GM18907 (cell line): ENCODE data around the gene NUCB1.
A peak's percentile ranks its signal among the peaks of the same experiment; 100 is the strongest.

Source experiments
- ATAC-seq: cut with Tn5 transposase; IDR thresholded peaks from one replicate; pipeline ENCODE4 v1.9.1; 2021; ENCODE audit warnings: mild to moderate bottlenecking, moderate library complexity; ENCODE audit not compliant: unreplicated experiment

Gene NUCB1

DNA sequence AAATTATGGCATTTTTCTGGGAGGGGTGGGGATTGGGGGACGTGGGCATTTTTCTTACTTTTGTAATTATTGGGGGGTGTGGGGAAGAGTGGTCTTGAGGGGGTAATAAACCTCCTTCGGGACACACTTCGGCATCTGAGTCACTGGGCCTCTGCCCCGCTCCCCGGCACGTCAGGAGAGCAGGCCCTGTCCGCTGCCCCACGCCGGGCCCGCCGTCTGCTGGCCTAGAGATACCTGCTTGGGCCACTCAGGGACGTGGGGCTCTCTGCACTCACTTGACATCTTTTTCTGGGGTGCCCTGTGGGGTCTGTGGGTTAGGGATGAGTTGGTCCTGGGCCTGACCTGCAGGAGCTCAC, 61.5 kb downstream of the NUCB1 start:
- ATAC-seq = no peak

DNA sequence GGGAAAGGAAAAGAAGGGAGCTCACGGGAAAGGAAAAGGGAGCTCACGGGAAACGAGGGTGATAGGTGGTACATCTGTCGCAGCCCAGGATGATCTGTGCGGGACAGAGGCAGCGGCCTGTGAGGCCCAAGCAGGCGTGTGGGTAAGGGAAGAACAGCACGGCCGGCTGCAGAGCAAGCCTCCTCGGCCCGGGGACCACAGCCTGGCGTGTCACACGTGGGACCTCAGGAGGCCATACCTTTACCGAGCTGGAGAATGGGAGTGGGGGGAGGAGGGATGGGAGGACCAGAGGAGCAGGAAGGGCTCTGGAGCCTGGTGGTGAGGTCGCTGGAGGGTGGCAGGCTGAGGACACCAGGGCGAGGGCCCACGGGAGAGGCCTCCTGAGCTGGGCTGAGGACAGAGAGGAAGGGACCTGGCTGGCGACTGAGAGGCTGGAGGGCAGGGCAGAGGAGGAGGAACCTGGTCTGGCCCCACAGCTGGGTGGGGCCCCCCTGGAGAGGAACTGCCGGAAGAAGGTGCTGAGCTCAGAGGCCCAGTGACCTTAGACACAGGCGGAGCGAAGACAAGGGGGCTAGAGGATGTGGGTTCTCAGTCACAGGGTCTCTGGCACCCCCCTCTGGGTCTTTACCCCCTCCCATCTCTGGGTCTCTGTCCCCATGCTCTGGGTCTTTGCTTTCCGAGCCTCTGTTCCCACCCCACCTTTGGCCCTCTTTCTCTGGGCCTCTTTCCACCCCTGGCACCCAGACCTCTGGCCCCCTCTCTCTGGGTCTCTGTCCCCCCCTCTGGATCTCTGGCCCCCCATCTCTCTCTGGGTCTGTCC, 62.1 kb downstream of the NUCB1 start:
- peak; percentile 37 for ATAC-seq

DNA sequence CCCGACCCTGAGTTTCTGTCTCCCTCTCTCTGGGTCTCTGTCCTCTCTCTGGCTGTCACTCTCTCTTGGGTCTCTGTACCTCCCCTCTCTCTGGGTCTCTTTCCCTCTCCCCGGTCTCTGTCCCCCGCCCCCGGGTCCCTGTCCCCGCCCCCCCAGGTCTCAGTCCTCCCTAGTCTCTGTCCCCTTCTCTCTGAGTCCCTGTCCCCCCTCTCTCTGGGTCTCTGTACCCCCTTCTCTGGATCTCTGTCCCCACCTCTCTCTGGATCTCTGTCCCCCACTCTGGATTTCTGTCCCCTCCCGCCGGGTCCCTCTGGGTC, 62.7 kb downstream of the NUCB1 start:
- no peak for ATAC-seq

DNA sequence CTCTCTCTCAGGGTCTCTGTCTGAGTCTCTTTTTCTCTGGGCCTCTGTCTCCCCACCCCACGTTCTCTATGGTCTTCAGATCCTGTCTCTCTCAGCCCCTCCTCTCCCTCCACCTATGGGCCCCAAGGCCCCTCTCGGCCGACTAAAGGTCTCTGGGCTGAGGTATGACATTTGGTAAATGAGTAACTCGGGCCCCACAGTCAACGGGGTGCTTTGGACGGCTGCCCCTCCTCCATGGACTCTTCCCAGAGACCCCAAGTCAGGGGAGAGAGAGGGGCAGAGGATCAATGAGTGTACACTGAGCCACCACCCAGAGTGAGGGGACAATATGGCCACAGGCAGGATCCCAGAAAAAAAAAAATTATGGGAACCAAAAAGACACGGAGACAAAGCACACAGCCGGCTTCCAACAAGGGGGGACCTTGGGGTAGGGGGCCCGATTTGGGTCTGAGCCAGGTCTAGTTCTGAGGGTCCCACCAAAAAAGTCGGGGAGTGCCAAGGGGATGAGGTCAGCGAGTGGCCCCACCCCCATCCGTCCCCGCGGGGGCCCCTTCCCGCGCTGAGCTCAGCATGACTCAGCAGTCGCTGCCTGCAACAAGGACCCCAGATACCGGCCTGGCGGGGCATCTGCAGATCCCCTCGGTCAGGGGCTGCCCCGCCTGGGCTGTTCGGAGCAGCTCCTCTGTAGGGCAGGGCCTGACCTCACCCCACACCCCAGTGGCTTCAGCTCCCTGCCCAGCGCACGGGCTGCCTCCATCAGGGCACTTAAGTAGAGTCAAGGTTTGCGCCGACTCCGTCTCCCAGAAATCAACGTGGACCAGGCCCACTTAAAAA, 63.5 kb downstream of the NUCB1 start:
- peak; percentile 31 for ATAC-seq

DNA sequence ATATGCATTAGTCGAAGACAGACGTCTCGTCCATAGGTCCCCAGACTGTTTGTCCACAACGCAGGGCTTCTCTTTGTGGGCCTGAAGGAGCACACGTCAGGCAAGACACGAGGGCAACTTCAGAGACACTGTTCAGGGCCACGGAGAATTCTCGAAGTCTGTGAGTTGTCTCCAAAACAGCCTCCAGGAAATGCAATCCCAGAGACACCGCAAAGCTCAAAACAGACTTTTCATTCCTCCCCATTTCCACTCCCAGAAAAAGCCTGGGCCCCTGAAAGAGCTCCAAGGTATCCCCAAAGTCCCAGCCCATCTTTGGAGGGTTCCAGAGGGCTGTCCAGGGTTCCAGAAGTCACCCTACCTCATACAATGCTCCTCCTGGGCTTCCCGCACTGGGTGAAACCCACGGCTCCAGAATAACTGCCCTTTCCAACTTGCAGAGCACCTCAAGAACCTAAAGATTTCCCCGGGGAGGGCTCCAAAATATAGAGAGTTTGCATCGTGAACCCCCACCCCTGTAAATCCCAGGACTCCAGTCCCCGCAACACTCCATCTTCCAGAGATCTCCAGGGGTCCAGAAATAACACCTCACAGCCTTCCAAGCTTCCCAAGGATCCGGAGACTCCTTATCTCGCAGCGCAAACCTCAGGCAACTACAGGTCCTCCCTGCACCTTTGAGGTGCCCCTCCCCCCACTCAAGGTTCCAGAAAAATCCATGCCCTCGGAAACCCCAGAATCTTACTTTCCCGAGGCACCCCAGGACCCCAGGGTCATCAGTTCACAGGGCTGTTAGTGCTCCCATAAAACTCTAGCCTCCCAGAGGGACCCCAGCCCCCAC, 64.3 kb downstream of the NUCB1 start:
- ATAC-seq = no peak

DNA sequence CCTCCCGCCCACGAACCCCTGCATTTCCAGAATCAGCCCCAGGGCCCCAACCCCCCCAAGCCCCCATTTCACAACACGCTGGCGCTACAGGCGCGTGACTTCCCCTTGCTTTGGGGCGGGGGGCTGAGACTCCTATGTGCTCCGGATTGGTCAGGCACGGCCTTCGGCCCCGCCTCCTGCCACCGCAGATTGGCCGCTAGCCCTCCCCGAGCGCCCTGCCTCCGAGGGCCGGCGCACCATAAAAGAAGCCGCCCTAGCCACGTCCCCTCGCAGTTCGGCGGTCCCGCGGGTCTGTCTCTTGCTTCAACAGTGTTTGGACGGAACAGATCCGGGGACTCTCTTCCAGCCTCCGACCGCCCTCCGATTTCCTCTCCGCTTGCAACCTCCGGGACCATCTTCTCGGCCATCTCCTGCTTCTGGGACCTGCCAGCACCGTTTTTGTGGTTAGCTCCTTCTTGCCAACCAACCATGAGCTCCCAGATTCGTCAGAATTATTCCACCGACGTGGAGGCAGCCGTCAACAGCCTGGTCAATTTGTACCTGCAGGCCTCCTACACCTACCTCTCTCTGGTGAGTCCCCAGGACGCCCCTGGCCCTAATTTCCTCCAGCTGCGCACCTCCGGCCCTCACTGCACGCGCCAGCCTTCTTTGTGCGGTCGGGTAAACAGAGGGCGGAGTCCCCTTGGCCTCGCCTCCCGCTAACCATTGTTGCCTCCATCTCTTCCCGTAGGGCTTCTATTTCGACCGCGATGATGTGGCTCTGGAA, 65.1 kb downstream of the NUCB1 start, which contains the start of gene FTL:
Gene FTL, plus strand, starts transcription at position 270 of the 766 bp plus-strand sequence. Its CDS starts 199 bp downstream, at position 469.
- peak; percentile 59 for ATAC-seq

DNA sequence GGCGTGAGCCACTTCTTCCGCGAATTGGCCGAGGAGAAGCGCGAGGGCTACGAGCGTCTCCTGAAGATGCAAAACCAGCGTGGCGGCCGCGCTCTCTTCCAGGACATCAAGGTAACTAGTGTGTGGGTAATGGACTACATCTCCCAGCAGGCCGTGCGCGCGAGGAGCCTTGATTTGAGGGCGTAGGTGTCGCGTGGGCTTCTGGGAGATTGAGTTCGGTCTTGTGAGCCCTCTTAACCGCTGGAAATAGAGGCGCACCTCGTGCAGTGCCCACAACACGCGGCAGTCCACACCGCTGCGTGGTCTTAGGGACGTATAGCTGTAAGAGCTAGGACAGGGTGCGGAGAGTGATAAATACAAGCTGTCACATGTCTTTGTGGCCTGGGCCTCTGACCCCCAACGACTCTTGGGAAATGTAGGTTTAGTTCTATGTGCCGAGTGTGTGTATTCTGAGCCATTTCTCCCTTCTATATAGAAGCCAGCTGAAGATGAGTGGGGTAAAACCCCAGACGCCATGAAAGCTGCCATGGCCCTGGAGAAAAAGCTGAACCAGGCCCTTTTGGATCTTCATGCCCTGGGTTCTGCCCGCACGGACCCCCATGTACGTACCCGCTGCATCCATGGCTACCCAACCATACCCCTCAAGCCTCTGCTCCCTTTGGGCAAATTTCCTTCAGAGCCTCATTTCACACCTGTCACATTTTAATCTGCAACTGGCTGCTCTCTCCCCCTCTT, 65.9 kb downstream of the NUCB1 start:
- peak; percentile 20 for ATAC-seq

DNA sequence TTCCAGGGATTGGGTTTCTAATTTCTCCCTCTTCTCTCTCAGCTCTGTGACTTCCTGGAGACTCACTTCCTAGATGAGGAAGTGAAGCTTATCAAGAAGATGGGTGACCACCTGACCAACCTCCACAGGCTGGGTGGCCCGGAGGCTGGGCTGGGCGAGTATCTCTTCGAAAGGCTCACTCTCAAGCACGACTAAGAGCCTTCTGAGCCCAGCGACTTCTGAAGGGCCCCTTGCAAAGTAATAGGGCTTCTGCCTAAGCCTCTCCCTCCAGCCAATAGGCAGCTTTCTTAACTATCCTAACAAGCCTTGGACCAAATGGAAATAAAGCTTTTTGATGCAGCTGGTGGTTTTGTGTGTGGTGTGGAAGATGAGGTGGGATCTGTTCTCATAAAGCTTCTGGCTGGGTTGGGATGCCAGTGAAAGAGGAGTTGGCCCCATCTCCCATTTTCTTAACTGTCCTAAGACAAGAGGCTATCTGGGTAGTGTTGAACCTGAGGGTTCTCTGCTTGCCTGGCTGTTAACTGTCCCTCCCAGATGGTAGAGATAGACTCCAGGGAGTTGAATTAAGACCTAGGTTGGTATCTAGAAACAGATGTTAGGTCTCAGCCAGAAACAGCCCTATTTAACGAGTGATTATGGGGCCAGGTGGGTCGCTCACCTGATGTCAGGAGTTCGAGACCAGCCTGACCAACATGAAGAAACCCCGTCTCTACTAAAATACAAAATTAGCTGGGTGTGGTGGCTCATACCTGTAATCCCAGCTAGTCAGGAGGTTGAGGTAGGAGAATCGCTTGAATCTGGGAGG, 66.6 kb downstream of the NUCB1 start:
- ATAC-seq = no peak

DNA sequence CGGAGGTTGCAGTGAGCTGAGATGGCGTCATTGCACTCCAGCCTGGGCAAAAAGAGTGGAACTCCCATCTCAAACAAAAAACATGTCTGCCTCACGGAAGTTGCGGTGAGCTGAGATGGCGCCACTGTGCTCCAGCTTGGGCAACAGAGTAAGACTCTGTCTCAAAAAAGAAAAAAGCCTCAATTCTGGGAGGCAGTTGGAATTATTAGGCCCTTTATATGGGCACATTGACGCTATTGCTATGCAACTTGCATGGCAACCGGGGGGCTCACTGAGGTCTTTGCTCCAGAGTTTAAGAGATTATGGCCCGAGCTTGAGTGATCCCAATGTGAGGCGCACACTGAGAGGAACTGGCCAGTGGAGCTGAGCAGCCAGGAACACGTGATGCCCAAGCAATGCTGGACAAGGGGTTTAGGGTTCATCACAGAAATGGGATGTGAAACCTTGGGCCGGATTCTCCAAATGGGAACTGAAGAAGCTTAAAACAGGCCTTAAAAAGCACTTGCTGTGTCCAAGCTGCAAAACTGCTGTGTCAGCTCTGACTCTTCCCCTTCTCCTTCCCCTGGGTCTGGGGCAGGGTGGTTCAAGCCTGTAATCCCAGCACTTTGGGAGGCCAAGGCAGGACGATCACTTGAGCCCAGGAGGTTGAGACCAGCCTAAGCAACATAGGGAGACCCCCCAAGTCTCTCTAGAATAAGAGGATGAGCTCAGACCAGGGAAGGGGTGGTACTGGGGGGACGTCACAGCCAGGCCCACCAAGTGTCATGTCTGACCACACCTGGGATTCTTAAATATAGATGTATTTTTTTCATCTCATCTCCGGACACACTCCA, 67.5 kb downstream of the NUCB1 start:
- no peak for ATAC-seq

DNA sequence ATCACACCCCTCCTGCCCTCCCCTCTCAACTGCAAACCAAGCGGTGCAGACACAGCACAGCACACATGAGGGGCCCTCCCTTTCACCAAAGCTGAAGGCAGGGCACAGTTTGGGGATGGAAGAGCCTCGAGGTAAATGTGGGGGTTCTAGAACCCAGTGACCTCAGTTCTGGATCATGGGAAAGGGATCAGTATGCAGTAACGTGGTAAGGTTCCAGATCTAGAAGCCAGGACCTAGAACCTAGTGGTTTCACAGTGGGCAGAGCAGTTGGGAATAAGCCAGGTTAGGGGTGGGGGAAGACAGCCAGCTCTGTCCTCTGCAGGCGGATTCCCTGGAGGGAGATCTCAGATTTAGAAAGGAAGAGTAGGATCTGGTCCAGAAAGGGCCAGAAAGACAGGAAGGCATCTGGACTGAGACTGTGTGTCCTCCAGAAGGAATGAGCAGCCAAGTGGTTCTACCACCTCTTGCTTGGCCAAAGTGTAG, 68.1 kb downstream of the NUCB1 start:
- no peak for ATAC-seq

DNA sequence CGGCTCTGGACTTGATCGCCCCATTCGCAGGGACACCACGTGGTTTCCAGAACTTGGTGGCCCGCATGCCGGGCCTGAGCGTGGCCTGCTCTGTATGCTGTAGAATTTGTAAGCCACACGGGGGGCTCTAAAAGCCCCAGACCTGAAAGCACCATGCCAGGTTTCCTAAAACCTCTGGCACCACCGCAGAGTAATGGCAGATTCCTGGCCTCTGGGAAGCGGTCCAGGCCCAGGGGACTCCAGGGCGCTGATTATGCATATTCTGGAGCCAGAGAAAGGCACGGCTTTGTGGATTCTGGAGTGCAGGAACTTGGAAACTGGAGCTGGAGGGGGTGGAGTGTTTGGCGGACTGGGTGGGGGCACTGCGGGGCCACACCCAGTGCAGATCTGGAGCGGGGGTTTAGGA, 68.7 kb downstream of the NUCB1 start:
- no peak for ATAC-seq

DNA sequence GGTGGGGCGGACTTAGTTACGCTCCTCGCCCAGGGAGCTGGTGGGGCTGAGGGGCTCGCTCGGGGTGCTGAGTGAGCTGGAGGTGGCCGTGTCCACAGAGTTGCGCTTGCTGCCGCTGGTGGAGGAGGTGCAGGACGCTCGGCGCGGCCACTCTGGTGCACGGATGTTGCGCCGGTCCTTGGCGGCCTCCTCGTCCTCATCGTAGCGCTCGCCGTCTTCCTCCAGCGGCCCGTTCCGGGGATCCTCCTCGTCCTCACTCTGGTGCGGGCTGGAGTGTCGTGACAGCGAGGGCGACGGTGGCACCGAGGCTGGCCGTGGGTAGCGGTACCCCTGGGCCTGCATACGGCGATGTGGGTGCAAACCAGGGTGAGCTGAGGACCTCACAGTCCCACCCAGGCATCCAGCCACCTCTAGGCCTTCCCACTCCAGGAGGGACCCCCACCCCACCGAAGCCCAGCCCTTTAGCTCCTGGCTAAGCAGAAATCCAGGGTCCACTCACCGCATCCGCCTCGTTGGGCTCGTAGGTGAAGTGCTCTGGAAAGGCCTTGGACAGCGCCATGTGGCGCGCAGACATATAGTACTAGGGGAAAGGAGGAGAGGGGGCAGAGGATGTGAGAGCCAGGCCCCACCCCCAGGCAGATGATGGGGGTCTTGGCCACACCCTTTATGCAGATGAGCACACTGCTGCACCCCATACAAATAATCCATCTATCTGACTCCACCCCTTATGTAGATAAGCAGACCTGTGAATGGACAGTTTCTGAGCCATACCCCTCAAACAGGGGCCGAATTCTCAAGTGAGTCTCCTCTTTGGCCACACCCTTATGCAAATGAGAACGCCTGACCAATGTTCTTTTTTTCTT, 69.4 kb downstream of the NUCB1 start:
- no peak for ATAC-seq

DNA sequence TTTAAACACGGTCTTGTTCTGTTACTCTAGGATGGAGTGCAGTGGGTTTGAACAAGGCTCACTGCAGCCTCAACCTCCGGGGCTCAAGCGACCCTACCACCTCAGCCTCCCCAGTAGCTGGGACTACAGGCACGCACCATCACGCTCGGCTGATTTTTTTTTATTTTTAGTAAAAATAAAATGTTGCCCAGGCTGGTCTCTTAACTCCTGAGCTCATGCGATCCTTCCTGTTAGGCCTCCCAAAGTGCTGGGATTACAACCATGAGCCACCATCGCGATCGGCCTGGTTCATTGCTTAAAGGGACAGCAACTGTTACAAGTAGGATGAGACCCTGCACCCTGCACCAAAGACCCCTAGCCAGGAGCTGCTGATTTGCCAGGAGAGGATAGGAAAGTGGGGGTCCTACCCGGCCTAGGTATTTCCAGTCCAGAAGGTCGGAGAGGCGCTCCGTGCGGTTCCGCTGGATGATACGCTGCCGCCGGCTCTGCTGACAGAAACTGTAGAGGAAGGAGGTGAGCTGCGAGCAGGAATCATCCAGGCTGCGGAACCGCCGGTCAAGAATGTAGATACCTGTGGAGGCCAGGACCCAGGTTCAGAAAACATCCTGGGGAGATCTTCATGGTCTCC, 70.1 kb downstream of the NUCB1 start:
- ATAC-seq = no peak

DNA sequence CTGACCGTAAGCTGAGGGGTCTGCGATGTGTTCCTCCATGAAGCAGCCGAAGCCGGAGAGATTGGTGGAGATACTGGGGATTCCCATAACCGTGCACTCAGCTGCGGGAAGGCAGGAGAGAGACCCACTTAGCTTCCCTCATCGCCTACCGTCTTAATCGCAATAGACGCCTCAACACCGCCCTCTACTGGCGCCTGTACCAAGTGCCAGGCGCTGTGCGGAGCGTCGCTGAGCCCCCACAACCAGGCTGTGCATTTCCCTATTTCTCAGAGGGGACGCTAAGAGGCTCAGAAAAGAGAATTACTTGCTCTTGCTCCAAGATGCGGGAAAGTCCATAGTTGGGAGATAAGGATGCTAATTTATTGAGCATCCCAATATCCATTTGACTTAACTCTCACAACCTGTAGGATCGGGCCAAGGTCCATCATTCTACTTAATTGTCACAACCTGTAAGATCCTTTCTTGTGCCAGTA, 70.8 kb downstream of the NUCB1 start:
- no peak for ATAC-seq
